Left lobe of liver (tissue), 2 donors: ENCODE measurements around the gene REG3A. TPM values are rescaled to one million over a fixed set of nuclear protein-coding genes. Genes with fewer than 3 reads are reported as not detected.

Source experiments
- ATAC-seq: fragments of 200-7000 bp; cut with Tn5 transposase; one replicate; pipeline ENCODE4 v1.9.1; 2020; ENCODE audit warnings: mild to moderate bottlenecking, moderate library complexity
- DNase-seq: peaks from one replicate; pipeline ENCODE4 v3.0.0-alpha.2; 2020; ENCODE audit warnings: low spot score
- total RNA-seq: library from RNA; stranded (reverse); gene quantifications from one replicate; pipeline ENCODE4 v1.2.1, GENCODE V29; 2021
- donor health status: DM: no; HTN: no; CAD: no; lungs with moderate emphysema.
- donor health status: DM: no; HTN: yes; CAD: no.

REG3A gene
- 0.45 TPM for total RNA-seq

GRCh38 chr2:79159653-79160052 lies at the start of gene REG3A:
TSS of gene REG3A (minus strand) at chr2:79159753. CDS start at chr2:79159405, 348 bp downstream.
- no peak for ATAC-seq
- DNase-seq = no peak

- no peak for DNase-seq
- ATAC-seq = no peak
Observed at GRCh38 chr2:79200762-79201161, 41.2 kb upstream of the REG3A start.

DNA sequence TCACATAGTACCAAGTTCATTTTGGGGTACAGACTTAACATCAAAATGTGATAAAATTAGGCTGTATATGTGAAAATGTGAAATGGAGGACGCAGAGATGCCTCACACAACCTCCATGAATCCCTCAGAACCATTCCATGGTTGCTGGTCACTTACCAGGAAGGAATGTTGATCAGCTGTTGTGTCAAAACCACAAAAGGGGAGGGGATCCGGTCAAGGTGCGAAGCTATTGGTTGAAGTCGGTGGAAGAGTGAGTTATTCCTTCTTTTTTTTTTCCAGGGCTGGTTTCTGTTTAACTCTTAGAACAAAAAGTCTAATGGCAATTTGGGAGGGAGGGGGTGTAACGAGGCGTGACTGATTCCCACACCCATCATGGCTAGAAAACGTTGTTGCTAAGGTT lies 32.3 kb upstream of the REG3A start:
- DNase-seq = no peak
- no peak for ATAC-seq

DNA sequence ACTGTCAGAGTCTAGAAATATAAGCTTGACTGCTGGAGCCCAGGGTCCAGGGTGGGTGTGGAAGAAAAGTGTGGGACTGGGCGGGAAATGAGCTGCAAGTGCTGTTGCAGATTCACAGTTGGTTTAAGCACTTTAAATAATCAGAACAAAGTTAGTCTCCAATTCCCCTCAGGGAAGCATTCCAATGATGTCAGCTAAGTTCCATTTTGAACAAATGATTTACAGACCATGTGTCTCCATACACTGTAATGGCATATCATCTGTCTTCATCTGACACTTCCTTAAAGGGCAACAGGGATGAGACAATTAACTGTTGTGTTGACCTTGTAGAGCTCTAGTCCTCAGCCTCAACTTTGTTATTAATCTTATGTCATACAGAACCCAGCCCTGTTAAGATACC lies 31.5 kb upstream of the REG3A start:
- ATAC-seq = no peak
- no peak for DNase-seq

DNA sequence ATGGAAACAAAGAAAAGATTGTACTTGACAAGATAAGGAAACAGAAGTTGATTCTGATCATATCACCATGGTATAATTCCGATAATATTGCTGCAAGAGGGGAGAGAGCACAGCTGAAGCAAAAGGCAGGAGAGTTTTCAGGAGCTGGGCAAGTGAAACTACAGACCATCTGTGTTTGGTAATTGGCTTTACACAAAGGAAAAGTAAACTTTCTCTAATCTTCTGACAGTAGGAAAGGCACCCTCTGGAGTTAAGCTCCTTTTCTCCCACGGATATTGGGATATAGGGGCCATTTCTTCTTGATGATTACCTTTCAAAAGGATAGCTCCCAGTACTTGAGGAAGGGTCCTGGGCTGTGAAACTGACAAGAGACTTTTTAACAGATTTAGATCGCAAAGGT lies 29.9 kb upstream of the REG3A start:
- ATAC-seq (no peak), DNase-seq (no peak)

- ATAC-seq (no peak), DNase-seq (no peak)
Observed at GRCh38 chr2:79181617-79182016, 22.1 kb upstream of the REG3A start.

- no peak for ATAC-seq
- DNase-seq = no peak
Observed at GRCh38 chr2:79180092-79180491, 20.5 kb upstream of the REG3A start.

- ATAC-seq (no peak), DNase-seq (no peak)
Observed at GRCh38 chr2:79179036-79179435, 19.5 kb upstream of the REG3A start.

- DNase-seq = no peak
- ATAC-seq = no peak
Observed at GRCh38 chr2:79178076-79178674, 18.6 kb upstream of the REG3A start.

- DNase-seq = no peak
- no peak for ATAC-seq
Observed at GRCh38 chr2:79171348-79171958, 11.9 kb upstream of the REG3A start.

GRCh38 chr2:79162801-79163200 lies 3.2 kb upstream of the REG3A start:
- ATAC-seq (no peak), DNase-seq (no peak)

- ATAC-seq = no peak
- DNase-seq = no peak
Observed at GRCh38 chr2:79162132-79162531, 2.6 kb upstream of the REG3A start.

- ATAC-seq (no peak), DNase-seq (no peak)
Observed at GRCh38 chr2:79159030-79159429, 523 bp downstream of the REG3A start.

- no peak for ATAC-seq
Observed at GRCh38 chr2:79155826-79156476, 3.6 kb downstream of the REG3A start.

DNA sequence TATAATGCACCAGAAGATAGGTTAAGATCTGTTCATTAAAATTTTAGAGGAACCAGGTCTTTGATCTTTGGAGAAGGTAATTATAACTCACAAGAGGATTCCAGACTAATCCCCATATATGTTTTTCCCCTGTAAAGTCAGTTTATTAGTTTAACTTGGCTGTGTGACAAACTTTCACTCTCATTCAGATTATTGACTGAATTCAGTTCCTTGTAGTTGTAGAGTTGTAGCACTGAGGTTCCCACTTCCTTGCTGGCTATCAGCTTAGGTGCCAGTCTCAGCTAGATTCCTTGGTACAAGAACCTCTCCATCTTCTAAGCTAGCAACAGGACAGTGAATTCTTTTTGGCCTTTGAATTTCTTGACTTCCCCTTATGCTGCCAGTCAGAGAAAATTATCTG lies 20.1 kb downstream of the REG3A start:
- no peak for ATAC-seq
- no peak for DNase-seq

More at GRCh38 chr2:79155826-79156476, 3.6 kb downstream of the REG3A start:
- DNase-seq = no peak

DNA sequence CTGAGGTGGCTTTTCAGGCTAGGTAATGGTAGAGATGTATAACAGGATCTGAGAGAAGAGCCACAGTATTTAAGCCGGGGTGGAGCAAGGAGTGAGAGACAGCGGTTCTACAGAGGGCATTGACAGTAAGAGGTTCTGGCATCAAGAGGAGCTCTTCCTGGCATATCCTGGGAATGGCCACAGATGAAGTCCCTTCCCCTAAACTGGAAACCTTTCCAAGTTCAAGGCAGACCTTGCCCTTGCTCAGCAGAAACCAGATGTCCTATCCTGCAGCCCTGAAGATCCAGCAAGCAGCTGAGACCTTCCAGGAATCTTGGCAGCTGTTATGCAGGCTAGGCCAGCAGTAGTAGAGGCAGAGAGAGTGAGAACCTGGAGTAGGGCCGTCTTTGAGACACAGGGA lies 21.2 kb downstream of the REG3A start:
- DNase-seq (no peak), ATAC-seq (no peak)

DNA sequence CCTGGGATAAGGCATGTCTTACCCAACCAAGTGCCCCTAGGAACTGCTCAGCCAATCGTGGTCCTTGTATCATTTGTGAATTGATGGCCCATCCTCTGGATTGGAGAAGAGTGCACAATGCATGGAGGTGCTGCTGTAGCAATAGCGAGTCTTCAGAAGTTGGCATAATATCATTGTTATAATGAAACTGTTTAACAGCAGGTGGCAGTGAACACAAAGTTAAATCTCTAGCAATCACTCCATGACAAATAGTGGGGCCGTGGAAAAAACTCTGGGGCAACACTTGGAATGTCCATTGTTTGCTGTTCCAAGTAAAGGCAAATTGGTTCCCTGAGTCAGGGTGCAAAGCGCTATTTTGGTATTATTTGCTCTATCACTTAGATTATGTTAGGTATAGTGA lies 27.9 kb downstream of the REG3A start:
- DNase-seq = no peak
- ATAC-seq = no peak

- DNase-seq (no peak), ATAC-seq (no peak)
Observed at GRCh38 chr2:79129804-79130203, 29.7 kb downstream of the REG3A start.

GRCh38 chr2:79129260-79129659 lies 30.3 kb downstream of the REG3A start:
- DNase-seq (no peak), ATAC-seq (no peak)

GRCh38 chr2:79128406-79128805 lies 31.1 kb downstream of the REG3A start:
- no peak for ATAC-seq
- DNase-seq = no peak

- no peak for DNase-seq
- no peak for ATAC-seq
Observed at GRCh38 chr2:79125721-79125985, 33.9 kb downstream of the REG3A start.

DNA sequence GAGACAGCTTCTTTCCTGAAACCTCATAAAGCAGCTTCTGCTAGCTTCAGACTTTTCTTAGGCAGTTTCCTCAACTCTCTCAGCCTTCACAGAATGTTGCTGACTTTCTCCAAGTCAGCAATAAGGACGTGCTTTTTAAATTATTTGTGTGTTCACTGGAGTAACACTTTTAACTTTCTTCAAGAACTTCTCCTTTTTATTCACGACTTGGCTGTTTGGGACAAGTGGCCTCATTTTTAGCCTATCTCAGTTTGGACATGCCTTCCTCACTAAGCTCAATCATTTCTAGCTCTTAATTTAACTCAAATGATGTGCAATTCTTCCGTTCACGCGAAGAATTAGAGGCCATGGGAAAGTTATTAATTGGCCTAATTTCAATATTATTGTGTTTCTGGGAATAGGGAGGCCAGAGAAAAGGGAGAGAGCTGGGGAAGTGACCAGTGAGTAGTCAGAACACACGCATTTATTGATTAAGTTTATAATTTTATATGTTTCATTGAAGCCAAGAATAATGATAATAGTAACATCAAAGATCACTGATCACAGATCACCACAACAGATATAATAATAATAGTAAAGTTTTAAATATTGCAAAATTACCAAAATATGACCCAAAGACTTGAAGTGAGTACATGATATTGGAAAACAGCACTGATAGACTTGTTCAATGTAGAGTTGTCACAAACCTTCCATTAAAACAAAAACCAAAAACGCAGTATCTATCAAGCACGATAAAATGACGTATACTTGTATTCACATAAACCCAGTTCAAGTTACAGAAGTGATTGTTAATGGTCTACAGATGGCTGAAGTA lies 34.4 kb downstream of the REG3A start:
- ATAC-seq = no peak
- DNase-seq = no peak
